Esophagus muscularis mucosa (tissue), 3 donors: ENCODE measurements around the gene PRPH2.

Experiments
- CTCF ChIP-seq, 3 experiments: fragments of 200-600 bp in 2 of 3; fragments of 450-650 bp in 1 of 3; sonication (generic) in 2 of 3; IDR thresholded peaks; one replicate each; pipeline ENCODE4 v1.5.1; 2017 to 2019; ENCODE audit warnings: antibody characterized with exemption in 3 of 3, mild to moderate bottlenecking in 2 of 3, moderate library complexity in 1 of 3
- POLR2A ChIP-seq: fragments of 450-650 bp; IDR thresholded peaks from one replicate; pipeline ENCODE4 v1.6.1; 2017; ENCODE audit warnings: antibody characterized with exemption, moderate library complexity, mild to moderate bottlenecking, low read depth
- POLR2AphosphoS5 ChIP-seq, 2 donors: sonication (generic); formaldehyde crosslinking; IDR thresholded peaks; one replicate each; pipeline ENCODE4 v1.6.1; 2017; ENCODE audit warnings: antibody characterized with exemption in 2 of 2

DNA sequence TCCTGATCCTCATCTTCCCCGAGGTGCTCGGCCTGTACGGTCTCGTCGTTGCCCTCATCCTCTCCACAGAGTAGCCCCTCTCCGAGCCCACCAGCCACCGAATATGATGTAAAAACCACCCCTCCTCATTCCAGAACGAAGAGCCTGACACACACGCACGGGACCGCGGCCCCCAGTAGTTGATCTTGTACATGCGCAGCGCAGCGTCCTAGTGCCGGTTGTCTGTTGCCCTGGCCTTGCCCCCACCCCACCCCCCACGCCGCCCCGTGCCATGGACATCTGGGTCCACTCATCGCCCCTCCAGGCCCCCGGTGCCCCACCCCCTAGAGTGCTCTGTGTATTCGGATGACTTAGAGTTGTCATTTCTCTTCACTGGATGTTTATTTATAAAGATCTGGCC lies 5.2 kb upstream of the PRPH2 start:
- TF ChIP-seq POLR2A (no peak), CTCF (IDR thresholded peaks at IDR 0.05) (no peak), POLR2AphosphoS5 (IDR thresholded peaks at IDR 0.05) (peak in 1 of 2 donors; percentile 6)
